ENCODE results near the gene EIF4E. TPM values are rescaled to one million over a fixed set of nuclear protein-coding genes. Genes with fewer than 3 reads are reported as not detected.
"Not testable (repeated sequence)": the region's sequence is repeated elsewhere in the genome, so short reads cannot be mapped to it uniquely, and the experiment has no call there.

EIF4E gene
- total RNA-seq, 1 donor from 2014 or later = 78.6 TPM

DNA sequence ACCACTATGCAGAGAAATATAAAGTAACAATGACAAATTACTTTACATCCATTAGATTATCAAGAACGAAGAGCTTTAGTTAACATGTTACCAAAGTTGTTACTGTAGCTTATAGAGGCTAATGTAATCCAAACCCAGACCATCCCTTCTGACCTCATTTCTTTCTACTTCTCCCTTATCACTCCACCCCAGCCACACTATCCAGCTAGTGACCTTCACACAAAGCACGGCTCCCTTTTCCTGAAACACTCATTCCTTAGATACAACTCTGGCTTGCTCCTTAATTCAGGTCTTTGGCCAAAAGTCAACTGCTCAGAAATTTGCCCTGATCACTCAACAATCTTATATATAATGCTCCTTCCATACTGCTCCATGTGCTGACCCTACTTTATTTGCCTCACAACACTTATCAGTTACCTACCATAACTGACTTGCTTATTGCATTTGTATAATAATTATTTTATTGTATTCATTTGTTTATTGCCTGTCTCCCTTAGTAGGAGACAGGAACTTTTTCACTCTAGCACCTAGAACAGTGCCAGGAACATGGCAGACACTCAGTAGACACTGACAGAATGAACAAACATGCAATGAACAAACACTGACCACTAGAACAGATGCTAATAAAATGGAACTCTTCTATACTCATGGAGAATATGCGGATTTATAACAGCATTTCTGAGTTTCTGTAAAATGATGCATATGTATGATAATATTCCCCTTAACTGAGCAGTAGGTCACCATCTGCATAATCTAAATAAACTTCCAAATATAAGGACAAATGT, 67.6 kb downstream of the EIF4E start:
- DNase-seq (ENCODE audit: low read depth) = no peak
- Histone ChIP-seq H3K4me3 (ENCODE audit: low read depth, low read length) (no peak overlapping the region), H3K27me3 (ENCODE audit: control insufficient read depth, insufficient read depth, low read length) (no peaks in the 10 kb centered on the region), H3K36me3 (ENCODE audit: control insufficient read depth, insufficient read depth, low read length) (no peaks in the 10 kb centered on the region)
- TF ChIP-seq, protein P1, sequence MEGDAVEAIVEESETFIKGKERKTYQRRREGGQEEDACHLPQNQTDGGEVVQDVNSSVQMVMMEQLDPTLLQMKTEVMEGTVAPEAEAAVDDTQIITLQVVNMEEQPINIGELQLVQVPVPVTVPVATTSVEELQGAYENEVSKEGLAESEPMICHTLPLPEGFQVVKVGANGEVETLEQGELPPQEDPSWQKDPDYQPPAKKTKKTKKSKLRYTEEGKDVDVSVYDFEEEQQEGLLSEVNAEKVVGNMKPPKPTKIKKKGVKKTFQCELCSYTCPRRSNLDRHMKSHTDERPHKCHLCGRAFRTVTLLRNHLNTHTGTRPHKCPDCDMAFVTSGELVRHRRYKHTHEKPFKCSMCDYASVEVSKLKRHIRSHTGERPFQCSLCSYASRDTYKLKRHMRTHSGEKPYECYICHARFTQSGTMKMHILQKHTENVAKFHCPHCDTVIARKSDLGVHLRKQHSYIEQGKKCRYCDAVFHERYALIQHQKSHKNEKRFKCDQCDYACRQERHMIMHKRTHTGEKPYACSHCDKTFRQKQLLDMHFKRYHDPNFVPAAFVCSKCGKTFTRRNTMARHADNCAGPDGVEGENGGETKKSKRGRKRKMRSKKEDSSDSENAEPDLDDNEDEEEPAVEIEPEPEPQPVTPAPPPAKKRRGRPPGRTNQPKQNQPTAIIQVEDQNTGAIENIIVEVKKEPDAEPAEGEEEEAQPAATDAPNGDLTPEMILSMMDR (IDR thresholded peaks at IDR 0.05; ENCODE audit: insufficient read depth, low read length, poor library complexity, severe bottlenecking) = no peak

DNA sequence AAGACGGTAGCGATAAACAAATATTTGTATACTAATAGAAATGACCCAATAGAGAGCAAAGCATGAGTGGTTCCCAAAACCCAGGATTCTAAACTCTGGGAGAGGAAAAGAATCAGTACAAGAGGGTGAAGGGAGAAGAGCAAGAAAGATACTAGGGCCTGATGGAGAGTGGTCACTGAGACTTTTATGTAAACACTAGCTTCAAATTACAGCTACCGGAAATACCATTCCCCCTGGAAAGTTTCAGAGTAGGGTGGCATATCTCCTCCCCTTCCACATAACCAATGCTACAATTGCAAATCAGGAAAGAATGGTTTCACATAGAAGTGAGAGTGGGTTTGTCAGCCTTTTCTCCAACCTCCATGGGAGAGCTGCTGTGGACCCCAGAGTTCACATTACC, 77.1 kb downstream of the EIF4E start:
- no peak for DNase-seq (ENCODE audit: low read depth)
- H3K4me3 ChIP-seq (ENCODE audit: low read depth, low read length) = no peak overlapping the region
- no peaks in the 10 kb centered on the region for H3K27me3 ChIP-seq (ENCODE audit: control insufficient read depth, insufficient read depth, low read length)
- H3K36me3 ChIP-seq (ENCODE audit: control insufficient read depth, insufficient read depth, low read length) = no peaks in the 10 kb centered on the region
- TF ChIP-seq, protein P1 (IDR thresholded peaks at IDR 0.05; ENCODE audit: insufficient read depth, low read length, poor library complexity, severe bottlenecking) = no peak

DNA sequence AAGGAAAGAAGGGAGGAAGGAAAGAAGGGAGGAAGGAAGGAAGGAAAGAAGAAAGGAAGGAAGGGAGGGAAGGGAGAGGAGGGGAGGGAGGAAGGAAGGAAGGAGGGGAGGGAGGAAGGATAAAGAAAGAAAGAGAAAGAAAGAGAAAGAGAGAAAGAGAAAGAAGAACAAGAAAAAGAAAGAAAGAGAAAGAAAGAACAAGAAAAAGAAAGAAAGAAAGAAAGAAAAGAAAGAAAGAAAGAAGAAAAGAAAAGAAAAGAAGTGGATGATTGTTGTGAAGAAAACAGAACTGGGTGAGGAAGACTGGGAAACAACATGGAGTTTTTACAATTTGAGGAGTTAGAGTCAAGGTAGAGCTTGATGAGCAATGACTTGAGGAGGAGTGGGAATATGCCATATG, 78.0 kb downstream of the EIF4E start:
- DNase-seq (ENCODE audit: low read depth) = no peak
- no peaks in the 10 kb centered on the region for H3K36me3 ChIP-seq (ENCODE audit: control insufficient read depth, insufficient read depth, low read length)
- TF ChIP-seq, protein P1 (IDR thresholded peaks at IDR 0.05; ENCODE audit: insufficient read depth, low read length, poor library complexity, severe bottlenecking) = no peak
- H3K4me3 ChIP-seq (ENCODE audit: low read depth, low read length) = no peak overlapping the region
- no peaks in the 10 kb centered on the region for H3K27me3 ChIP-seq (ENCODE audit: control insufficient read depth, insufficient read depth, low read length)

DNA sequence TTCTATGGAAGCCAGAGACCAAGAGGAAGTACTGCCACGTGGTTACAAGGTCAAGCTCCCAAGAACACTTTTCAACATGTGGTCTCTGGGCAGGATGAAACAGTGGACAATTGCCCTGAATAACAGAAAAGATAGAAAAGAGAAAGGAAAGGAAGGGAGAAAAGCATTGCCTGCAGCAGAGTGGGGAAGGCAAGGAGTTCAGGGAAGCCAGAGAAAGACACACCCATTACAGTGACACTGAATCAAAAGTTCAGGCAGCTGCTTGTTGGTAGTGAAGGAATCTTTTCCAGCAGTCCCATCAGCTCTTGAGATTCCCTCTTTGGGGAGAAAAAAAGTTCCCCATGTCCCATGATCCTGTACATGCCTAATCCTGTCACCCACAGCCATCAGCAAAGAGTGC, 80.5 kb downstream of the EIF4E start:
- no peaks in the 10 kb centered on the region for H3K36me3 ChIP-seq (ENCODE audit: control insufficient read depth, insufficient read depth, low read length)
- TF ChIP-seq, protein P1 (IDR thresholded peaks at IDR 0.05; ENCODE audit: insufficient read depth, low read length, poor library complexity, severe bottlenecking) = no peak
- DNase-seq (ENCODE audit: low read depth) = no peak

DNA sequence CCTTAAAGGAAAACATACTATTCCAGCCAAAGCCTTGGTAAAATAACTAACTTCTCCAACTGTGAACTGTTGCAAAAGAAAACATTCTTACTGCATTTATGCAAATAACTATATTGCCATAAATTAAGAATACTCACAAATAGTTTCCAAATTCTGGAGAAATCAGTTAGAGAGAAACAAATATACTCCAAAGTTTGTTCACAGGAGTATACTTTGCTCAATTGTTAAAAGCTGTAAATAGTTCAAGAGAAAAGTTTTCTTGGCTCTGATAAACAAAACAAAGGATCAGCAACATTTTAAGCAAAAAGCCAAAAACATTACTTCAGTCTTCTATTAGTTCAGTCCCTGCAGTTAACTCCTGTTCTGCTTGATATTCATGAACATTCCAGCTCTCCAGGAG, 83.0 kb downstream of the EIF4E start:
- Histone ChIP-seq H3K4me3 (ENCODE audit: low read depth, low read length) (no peak overlapping the region), H3K36me3 (ENCODE audit: control insufficient read depth, insufficient read depth, low read length) (no peaks in the 10 kb centered on the region), H3K27me3 (ENCODE audit: control insufficient read depth, insufficient read depth, low read length) (no peaks in the 10 kb centered on the region)
- no peak for DNase-seq (ENCODE audit: low read depth)
- TF ChIP-seq, protein P1 (IDR thresholded peaks at IDR 0.05; ENCODE audit: insufficient read depth, low read length, poor library complexity, severe bottlenecking) = no peak

More for the DNA sequence above, 80.5 kb downstream of the EIF4E start:
- no peak overlapping the region for H3K4me3 ChIP-seq (ENCODE audit: low read depth, low read length)
- no peaks in the 10 kb centered on the region for H3K27me3 ChIP-seq (ENCODE audit: control insufficient read depth, insufficient read depth, low read length)

DNA sequence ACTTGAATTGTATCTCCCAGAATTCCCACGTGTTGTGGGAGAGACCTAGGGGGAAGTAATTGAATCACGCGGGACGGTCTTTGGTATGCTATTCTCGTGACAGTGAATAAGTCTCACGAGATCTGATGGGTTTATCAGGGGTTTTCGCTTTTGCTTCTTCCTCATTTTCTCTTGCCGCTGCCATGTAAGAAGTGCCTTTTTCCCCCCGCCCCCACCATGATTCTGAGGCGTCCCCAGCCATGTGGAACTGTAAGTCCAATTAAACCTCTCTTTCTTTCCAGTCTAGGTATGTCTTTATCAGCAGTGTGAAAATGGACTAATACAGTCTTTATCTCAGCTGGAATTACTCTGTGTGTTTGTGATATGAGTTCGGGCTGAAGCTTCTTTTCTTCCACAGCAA, 86.0 kb downstream of the EIF4E start:
- H3K4me3 ChIP-seq (ENCODE audit: low read depth, low read length); H3K27me3 ChIP-seq (ENCODE audit: control insufficient read depth, insufficient read depth, low read length); DNase-seq (ENCODE audit: low read depth); H3K36me3 ChIP-seq (ENCODE audit: control insufficient read depth, insufficient read depth, low read length): not testable (repeated sequence)

All from kidney epithelial cell (primary cell).